A673 (cell line): ENCODE data around the gene KCTD16.

Source experiments
- EZH2 ChIP-seq: fragments of 200-600 bp; sonication (generic); IDR thresholded peaks from 2 replicates; pipeline ENCODE4 v1.6.1; 2017; ENCODE audit warnings: borderline replicate concordance, low read depth, mild to moderate bottlenecking, mixed read lengths, antibody characterized with exemption, low read length; ENCODE audit not compliant: poor library complexity, severe bottlenecking
- TF ChIP-seq, protein P1 (sequence below): fragments of 300-800, 200-600 bp; sonication (generic); conservative IDR thresholded peaks from 2 replicates; pipeline ENCODE4 v1.5.1; 2017; ENCODE audit warnings: low read depth, mild to moderate bottlenecking, antibody characterized with exemption, low read length, moderate library complexity, mixed read lengths

DNA sequence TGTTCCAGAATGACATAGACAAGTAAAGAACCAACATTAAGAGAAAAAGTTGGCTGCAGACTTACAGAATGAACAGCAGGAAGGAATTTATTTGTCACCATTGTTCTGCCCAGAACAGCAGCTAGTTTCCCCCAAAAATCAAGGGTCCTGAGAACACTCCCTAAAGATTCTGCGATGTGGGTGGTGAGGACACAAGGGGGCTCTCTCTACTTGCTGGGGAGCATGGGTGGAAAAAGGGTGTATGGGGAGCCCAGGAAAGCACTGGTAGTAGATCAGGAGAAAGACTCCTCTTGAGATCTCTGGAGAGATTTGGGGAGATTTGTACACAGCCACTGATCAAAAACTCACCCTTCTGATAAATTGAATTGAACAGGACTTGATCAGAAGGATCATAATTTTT, 316.5 kb downstream of the KCTD16 start:
- TF ChIP-seq, protein P1, sequence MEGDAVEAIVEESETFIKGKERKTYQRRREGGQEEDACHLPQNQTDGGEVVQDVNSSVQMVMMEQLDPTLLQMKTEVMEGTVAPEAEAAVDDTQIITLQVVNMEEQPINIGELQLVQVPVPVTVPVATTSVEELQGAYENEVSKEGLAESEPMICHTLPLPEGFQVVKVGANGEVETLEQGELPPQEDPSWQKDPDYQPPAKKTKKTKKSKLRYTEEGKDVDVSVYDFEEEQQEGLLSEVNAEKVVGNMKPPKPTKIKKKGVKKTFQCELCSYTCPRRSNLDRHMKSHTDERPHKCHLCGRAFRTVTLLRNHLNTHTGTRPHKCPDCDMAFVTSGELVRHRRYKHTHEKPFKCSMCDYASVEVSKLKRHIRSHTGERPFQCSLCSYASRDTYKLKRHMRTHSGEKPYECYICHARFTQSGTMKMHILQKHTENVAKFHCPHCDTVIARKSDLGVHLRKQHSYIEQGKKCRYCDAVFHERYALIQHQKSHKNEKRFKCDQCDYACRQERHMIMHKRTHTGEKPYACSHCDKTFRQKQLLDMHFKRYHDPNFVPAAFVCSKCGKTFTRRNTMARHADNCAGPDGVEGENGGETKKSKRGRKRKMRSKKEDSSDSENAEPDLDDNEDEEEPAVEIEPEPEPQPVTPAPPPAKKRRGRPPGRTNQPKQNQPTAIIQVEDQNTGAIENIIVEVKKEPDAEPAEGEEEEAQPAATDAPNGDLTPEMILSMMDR: peak; percentile 47
- TF ChIP-seq EZH2: no peak
